ENCODE measurements around the gene MYH16.

- no peak for TF ChIP-seq CTCF (conservative IDR thresholded peaks at IDR 0.05 in 1 of 2, IDR thresholded peaks at IDR 0.05 in 1 of 2; ENCODE audit: low read depth in 1 of 2, low read length in 2 of 2)
- no peak for TF ChIP-seq EZH2 (IDR thresholded peaks at IDR 0.05; ENCODE audit: low read length, missing control alignments)
Observed at GRCh38 chr7:99339595-99339994, 67.0 kb downstream of the MYH16 start.

All from fibroblast of lung (primary cell).